ENCODE results near the gene KPNA3.

DNA sequence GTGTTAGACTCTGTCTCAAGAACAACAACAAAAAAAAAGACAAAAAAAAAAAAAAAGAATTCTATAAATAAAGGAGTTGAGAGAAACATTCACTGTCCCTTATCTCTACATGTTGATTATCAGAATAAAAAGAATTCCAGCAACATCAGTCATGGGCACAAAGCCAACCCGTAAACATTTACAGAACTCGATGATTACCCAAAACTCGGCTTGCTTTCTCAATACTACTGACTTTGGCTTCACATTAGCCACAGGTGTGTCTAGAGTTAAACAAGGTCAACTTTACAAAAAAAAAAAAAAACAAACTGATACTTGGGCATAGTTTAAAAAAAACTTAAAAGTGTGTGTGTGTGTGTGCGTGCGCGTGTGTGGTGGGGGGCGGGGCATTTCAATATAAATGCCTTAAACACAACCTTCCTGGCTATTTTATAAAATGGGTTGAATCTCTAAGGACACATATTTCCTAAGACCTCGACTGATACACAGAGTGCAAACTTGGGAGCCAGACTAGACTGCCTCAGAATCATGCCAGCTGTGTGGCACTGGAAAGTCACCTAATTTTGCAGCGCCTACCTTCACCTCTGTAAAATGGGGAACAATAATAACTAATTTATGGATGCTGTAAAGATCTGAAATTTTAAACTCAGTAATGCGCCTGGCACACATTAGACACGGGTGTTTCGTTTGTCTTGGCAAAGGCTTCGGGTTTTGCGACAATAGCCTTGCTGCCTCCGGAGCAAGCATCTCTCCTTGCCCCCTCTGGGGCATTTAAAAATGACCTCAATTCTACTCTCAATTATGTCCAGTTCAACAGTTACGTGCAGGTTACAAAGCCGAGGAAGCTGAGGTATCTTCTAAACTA, 102.1 kb downstream of the KPNA3 start:
- TF ChIP-seq POLR2A (IDR thresholded peaks at IDR 0.05; ENCODE audit: low read length) (no peak), GATA1 (IDR thresholded peaks at IDR 0.05; ENCODE audit: low read depth, low read length) (no peak)

Data from erythroblast (primary cell).